Mesothelial cell of epicardium (in vitro differentiated cells): Measurements from ENCODE around the gene BAIAP2L1. TPM values are rescaled to one million over a fixed set of nuclear protein-coding genes. Genes with fewer than 3 reads are reported as not detected.

Experiments used
- DNase-seq, 2 experiments: peaks; one replicate each; pipeline ENCODE4 v3.0.0; 2021; ENCODE audit warnings: low spot score in 2 of 2; ENCODE audit not compliant: unreplicated experiment in 2 of 2
- H3K27ac Mint-ChIP-seq: 2 replicates; pipeline ENCODE4 v1.8.0; 2021; ENCODE audit warnings: mixed read lengths
- H3K27me3 Mint-ChIP-seq: 2 replicates; pipeline ENCODE4 v1.8.0; 2021; ENCODE audit warnings: low read depth, mixed read lengths
- H3K36me3 Mint-ChIP-seq: 2 replicates; pipeline ENCODE4 v1.8.0; 2021; ENCODE audit warnings: mixed read lengths
- H3K4me1 Mint-ChIP-seq: 2 replicates; pipeline ENCODE4 v1.8.0; 2021; ENCODE audit warnings: mixed read lengths
- H3K4me3 Mint-ChIP-seq: 2 replicates; pipeline ENCODE4 v1.8.0; 2021; ENCODE audit warnings: mild to moderate bottlenecking, moderate library complexity, mixed read lengths
- H3K9me3 Mint-ChIP-seq: 2 replicates; pipeline ENCODE4 v1.8.0; 2021; ENCODE audit warnings: mixed read lengths
- CTCF ChIP-seq: fragments of 200-600 bp; sonication (generic); IDR thresholded peaks from one replicate; pipeline ENCODE4 v1.5.0; 2021; ENCODE audit warnings: antibody characterized with exemption; ENCODE audit not compliant: unreplicated experiment
- total RNA-seq: library from RNA; stranded (reverse); gene quantifications from 3 replicates; pipeline ENCODE4 v1.2.1, GENCODE V29; 2021

BAIAP2L1 gene
- total RNA-seq, 1 donor from 2014 or later, result 27.2 TPM

GRCh38 chr7:98360221-98361130 lies 40.4 kb downstream of the BAIAP2L1 start:
- no peak for DNase-seq
- Mint-ChIP-seq H3K36me3 (peaks cover 3% of the 10 kb centered on the region), H3K27me3 (no peaks in the 10 kb centered on the region), H3K4me3 (no peak overlapping the region), H3K4me1 (peaks cover 3% of the 10 kb centered on the region), H3K9me3 (no peaks in the 10 kb centered on the region), H3K27ac (peak overlapping the region; percentile 34)
- no peak for TF ChIP-seq CTCF

GRCh38 chr7:98359395-98359794 lies 41.5 kb downstream of the BAIAP2L1 start:
- DNase-seq, result no peak
- Mint-ChIP-seq H3K27me3 (no peaks in the 10 kb centered on the region), H3K27ac (no peak overlapping the region), H3K4me1 (peaks cover 9% of the 10 kb centered on the region), H3K36me3 (peaks cover 3% of the 10 kb centered on the region), H3K9me3 (no peaks in the 10 kb centered on the region), H3K4me3 (no peak overlapping the region)
- no peak for TF ChIP-seq CTCF

- Mint-ChIP-seq H3K4me1 (peaks cover 14% of the 10 kb centered on the region), H3K4me3 (no peak overlapping the region), H3K9me3 (no peaks in the 10 kb centered on the region), H3K36me3 (peaks cover 3% of the 10 kb centered on the region), H3K27ac (no peak overlapping the region), H3K27me3 (no peaks in the 10 kb centered on the region)
- no peak for TF ChIP-seq CTCF
- DNase-seq, result no peak
Observed at GRCh38 chr7:98358706-98359105, 42.2 kb downstream of the BAIAP2L1 start.

GRCh38 chr7:98357751-98358161 lies 43.1 kb downstream of the BAIAP2L1 start:
- Mint-ChIP-seq H3K9me3 (no peaks in the 10 kb centered on the region), H3K4me1 (peaks cover 14% of the 10 kb centered on the region), H3K27ac (no peak overlapping the region), H3K4me3 (no peak overlapping the region), H3K36me3 (peaks cover 3% of the 10 kb centered on the region), H3K27me3 (no peaks in the 10 kb centered on the region)
- DNase-seq, result no peak
- no peak for TF ChIP-seq CTCF

- TF ChIP-seq CTCF, result no peak
- H3K27ac Mint-ChIP-seq, result no peak overlapping the region
- H3K4me3 Mint-ChIP-seq, result no peak overlapping the region
- no peaks in the 10 kb centered on the region for H3K9me3 Mint-ChIP-seq
- H3K4me1 Mint-ChIP-seq, result peaks cover 14% of the 10 kb centered on the region
- DNase-seq, result no peak
- peaks cover 15% of the 10 kb centered on the region for H3K36me3 Mint-ChIP-seq
- no peaks in the 10 kb centered on the region for H3K27me3 Mint-ChIP-seq
Observed at GRCh38 chr7:98355250-98355538, 45.7 kb downstream of the BAIAP2L1 start.
